GM21717 (cell line): ENCODE data around the gene SUMO3.

ENCODE experiments used
- ATAC-seq: cut with Tn5 transposase; IDR thresholded peaks from one replicate; pipeline ENCODE4 v1.9.1; 2021; ENCODE audit warnings: mild to moderate bottlenecking, moderate library complexity; ENCODE audit not compliant: unreplicated experiment

The SUMO3 gene

DNA sequence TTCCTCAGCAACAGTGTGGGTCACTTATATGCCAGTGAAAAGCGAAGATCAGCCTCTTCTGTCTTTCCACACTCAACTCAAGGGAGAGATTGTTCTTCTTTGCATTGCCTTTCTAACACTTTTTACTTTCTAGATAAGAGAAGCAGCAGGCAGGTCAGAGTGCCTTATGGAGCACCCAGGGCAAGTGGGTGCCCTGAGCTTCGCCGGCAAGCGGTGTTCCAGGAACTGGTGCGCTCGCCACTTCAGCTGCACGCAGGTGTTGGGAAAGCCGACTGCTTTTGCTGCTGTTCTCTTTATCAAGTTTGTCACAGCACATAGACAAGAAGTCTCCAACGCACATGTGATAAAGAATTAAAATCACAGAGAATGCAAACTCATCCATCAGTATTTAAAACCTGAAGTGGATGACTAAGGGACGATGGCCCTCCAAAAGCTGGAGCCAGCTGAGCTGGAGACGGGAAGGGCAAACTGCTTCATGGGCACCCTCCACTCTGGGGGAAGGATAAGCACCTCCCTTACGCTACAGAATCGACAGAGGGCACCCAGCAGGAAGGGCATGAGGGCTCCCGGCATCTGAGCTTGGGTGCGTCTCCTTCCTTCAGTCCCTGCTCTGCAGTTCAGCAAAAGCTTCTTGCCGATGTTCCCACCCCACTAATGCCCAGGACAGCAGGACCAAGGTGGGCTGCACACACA is 36.9 kb downstream of the SUMO3 start:
- ATAC-seq: no peak

DNA sequence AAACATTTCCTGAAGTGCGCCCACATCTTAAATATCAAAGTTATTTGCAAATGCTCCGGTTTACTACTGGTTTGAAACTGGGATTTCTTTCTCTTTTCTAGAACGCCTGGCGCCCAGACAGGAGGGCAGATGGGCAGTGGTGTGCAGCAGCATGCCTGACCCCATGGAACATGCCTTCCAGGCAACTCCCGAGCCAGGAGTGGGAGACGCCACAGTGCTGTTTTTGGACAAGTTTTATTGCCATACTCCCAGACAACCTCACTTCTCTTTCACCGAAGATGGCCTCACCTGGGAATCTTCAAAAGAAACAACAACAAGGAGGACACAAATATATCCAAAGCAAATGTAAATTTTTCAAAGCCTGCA is 37.7 kb downstream of the SUMO3 start:
- ATAC-seq: no peak

DNA sequence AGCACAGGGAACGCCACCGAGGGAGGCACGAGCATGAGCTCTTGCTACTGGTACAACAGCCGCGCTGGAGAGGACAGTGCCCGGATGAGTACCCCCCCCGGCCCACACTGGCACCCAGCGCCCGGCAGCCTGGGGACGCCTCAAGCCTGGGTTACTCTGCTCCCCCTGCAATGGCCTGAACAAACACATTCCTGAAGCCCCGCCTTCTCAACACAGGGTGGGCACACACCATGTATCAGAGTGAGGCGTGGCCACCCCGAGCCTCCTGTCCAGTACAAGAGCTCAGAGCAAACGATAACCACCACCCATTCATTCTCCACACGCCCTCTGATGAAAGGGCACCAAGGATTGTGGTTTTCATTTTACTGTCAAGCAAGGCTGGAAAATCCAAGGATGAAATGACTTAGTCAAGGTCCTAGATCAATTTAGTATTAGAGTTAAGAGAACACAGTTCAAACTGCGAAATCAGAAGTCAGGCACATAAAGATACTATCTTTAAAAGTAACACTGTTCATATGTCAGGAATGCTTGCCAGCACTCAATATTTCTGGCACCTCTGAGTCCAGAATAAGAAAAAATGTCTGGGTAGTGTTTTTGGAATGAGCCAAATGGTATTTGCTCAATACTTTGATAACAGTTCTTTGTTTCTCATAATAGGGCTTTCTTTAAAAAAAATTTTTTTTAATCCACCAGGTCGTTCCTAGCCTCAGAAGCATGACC is 38.3 kb downstream of the SUMO3 start:
- ATAC-seq: no peak

DNA sequence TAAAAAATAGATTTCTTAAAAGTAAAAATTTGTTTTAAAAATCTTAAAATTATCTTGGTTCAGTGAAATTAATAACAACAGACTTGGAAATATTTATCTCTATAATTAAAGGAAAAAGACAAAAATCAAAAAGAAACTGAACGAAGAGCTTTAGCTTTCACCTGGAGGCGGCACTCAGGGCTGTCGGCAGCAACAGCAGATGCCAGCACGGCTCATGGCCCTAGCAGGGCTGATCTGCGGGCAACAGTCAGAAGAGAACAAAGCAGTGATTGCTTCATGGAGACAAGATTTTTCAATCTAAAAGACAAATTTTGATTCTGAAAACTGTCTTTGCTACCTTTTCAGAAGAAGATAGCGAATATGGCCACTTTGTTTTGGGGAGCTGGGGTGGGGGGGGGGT is 38.9 kb downstream of the SUMO3 start:
- ATAC-seq: no peak

DNA sequence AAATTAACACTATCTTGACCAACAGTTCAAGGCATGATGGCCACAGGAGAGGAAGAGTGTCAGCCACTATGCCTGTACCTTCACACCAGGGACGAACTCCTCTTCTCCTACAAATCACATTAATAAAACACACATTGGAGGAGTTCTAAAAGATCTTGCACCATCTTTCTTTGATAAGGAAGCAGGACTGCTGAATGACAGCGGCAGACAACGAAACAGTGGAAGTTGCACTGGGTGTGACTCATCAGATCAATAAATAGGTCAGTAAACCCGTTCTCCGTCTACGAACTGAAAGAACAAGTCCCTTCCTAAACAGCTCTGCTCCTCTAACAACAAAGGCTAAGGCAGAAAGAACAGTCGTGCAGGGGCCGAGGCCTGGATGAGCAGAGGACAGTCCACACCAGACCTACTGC is 39.4 kb downstream of the SUMO3 start:
- ATAC-seq: no peak

DNA sequence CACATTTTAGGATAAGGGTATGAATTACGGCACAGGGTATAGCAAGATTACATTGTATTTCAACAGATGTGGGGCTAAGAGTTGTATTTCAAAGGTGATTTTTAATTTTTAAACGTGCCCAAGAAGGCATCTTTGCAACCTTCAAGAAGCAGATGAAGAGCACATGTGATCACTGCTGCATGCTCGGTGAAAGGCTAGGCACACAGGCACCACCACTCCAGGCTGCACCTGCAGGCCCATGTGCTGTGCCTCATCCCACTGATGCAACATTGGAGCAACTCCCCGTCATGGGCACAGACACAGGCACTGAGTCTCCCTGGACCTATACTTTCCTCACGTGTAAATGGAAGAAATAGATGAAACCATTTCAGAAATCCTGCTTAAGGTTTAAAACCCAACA is 39.8 kb downstream of the SUMO3 start:
- ATAC-seq: no peak

DNA sequence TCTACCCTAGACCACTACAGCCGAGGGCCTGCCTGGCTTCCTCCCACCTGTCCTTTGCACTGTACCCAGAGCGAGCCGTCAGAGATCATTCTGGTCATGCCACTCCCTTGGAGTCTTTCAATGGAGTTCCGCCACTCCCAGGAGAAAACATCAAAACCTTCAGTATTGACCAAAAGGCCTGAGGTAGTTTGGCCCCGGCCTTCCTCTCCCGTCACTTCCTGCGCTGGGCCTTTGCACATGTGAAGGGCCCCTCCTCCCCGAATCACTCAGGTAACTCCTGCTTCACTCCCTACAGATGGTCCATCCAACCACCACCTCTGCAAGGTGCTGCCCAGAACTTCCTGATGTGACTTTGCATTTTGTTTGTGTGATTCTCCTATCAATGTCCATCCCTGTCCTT is 42.9 kb downstream of the SUMO3 start:
- no peak for ATAC-seq

DNA sequence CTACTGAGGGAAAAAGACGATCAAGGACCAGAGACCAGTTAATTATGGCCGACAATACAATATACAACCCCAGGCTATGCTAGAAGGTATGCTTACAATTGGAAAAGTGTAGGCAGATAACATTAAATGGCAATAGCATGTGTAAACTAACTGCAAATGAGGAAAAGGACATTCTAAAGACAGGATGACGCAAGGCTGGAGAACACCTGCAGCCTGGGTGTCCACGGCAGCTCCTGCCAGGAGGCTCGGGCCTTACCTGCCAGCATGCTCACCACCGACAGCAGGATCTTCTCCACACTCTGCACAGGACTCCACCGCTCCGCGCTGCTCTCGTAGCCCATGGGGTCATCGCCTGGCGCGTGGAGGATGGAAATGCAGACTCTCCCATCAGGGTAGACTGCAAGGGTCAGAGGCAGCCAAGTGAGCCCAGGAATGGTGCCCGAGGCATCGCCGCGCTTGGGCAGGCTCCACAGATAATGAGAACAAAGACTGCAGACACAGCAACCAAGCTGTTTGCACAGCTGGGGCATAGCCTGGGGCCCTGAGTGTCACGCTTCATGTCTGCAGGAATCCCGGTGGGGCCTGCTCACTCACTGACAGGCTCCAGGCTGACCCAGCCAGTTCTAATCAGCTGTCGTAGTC is 44.5 kb downstream of the SUMO3 start:
- ATAC-seq: no peak

DNA sequence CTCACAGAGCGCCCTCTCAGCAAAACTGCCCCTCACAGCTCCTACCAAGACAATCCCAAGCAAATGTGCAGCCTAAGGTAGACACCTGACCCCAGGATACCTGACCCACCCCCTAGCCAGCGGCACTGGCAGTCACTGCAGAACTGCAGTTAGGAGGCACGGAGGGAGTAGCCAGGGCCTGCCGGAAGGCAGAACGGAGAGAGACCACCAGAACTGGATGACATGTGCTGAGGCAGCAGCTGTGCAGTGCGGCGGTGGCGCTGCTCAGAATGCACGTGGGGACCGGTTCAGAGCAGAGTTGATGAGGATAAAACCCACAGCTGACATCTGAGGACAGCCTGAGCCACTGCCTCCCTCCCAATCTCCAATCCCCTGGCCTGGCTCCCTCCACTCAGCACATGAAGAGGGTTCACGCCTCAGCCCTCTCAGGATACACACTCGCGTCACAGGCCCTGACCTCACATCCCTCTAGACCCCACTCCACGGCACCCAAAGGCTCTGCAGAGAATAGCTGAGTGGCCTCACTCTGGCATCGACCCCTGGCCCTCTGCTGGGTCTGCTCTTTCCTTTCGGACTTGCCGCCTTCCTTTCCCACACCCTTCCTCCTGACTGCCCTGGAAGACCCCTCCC is 45.9 kb downstream of the SUMO3 start:
- no peak for ATAC-seq

DNA sequence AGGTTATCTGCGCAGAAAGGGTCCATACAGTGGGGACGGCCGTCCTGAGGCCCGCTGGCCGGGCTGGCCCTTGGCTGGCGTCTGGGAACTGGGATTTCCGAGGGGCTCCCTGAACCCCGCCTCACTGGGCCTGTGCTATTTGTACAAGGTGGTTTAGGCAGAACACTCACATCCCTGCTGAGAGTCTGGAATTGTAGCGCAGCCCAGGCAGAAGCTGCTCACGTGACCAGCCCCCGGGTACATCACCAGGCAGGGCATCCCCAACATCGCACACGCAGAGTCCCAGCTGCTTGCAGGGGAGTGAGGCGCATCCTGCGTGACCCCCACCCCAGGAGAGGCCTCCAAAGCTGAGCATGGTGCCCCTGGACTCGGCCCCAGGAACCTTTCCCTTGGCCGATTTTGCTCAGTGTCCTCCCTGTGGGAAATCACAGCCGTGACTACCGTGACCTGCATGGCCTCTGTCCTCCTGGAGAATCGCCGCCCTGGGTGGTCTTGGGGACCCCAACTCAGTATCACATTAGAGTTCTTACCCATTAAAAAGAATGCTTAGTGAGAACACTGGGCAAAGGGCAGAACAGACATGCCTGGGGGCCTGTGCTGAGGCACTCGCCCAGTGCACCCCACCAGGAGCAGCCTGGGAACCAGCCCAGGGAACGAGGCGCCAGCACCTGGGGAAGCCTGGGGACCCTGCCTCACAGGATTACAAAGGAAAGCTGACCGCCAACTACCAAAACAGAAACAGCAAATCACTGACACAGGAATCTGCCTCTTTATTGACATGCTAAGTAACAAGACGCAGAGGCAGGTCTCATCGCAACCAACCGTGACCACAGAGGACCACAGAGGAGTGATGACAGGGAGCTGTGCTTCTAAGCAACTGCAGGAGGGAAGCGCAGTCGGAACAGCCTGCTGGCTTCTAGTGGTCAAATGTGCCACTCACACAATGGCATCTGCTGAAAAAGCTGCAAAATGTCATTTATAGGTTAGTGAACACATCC is 49.7 kb downstream of the SUMO3 start:
- no peak for ATAC-seq

DNA sequence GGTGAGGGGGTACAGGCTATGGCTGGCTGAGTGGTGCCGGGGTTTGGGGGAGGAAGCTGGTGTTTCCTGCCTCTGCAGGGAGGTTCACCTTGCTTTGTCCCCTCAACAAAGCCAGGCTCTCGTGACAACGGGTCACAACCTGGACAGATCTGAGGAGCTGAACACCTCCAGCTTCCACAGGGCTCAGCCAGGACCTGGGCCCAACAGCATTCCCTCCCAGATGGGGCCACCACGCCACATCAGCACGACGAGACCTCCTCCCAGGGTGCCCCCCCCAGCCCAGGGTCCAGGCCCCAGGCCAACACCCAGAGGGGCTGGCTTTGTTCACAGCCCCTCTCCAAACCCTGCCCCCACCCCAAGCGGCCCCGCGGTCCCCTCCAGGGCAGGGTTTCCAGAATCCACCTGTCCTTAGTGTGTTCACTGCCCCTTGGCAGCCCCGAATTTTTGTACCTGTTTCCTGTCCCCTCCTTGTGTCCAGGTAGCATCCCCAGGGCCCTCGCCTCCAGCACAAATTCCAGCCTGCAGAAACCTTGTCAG is 51.0 kb downstream of the SUMO3 start:
- no peak for ATAC-seq

DNA sequence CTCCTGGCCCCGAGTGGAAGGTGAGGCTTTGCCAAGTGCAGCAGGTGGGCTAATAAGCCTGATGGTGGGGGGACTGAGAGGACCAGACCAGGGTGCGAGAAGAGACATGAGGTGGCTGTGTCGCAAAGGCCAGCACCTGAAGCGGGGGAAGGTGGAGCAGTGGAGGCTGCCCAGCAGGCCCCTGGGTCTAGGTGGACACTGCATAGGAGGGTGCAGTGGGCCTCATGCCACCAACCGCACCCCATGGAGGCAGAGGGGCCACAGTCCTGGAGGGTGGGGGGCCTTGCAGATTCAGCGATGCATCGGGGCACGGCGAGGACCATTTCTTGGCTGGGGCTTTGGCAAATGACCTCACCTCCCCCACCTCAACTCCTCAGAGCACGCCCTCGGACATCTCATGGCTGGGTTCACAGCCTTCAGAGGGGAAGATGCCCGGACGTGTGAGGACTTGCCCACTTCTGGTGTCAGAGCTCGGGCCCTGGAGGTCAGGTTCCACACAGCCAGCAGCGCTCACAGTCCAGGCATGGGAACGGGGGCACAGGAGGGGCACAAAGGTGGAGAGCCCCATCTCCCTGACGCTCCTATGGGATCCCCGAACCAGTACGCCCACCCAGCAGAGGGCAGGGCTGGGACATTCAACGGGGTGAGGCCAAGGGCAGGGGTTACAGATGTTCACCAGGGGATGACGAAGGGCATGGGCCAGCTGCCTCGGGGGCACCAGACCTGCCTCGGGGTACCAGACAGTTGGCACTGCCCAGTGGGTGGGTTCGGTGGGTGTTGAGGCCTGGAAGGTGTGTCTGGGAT is 51.6 kb downstream of the SUMO3 start:
- ATAC-seq: no peak

DNA sequence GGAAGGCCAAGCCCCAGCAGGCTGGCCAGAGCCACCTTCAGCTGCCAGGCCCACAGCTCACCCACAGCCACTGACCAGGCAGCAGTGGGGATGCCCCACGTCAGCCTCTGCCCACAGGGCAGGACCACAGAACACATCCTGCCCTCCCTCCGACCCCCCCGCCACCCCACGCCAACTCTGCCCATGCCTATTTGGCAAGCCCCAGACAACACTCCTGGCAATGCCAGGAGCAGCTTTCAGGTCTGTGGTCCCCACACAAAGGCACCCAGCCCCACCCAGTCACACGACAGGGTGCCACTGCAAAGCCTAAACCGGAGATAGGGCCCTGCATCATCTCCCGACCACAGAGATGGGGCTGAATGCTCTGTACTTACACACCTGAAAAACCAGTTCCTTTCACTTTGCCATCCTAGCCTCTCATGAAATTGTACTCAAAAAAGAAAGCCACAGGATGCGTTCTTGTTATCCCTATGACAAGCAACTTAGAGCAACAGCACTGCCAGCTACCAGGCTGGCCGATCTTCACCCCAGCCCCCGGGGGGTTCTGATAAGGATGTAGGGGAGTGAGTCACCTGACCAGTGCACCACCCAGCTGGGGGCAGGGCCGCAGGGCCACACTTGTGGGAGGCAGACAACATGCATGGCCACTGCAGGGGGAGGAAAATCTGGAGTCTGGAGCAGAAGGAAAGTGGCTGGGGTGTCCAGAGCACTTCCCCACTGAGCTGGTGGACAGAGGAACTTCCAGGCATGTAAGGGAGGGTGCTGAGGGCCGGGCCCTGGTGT is 52.4 kb downstream of the SUMO3 start:
- ATAC-seq: no peak

DNA sequence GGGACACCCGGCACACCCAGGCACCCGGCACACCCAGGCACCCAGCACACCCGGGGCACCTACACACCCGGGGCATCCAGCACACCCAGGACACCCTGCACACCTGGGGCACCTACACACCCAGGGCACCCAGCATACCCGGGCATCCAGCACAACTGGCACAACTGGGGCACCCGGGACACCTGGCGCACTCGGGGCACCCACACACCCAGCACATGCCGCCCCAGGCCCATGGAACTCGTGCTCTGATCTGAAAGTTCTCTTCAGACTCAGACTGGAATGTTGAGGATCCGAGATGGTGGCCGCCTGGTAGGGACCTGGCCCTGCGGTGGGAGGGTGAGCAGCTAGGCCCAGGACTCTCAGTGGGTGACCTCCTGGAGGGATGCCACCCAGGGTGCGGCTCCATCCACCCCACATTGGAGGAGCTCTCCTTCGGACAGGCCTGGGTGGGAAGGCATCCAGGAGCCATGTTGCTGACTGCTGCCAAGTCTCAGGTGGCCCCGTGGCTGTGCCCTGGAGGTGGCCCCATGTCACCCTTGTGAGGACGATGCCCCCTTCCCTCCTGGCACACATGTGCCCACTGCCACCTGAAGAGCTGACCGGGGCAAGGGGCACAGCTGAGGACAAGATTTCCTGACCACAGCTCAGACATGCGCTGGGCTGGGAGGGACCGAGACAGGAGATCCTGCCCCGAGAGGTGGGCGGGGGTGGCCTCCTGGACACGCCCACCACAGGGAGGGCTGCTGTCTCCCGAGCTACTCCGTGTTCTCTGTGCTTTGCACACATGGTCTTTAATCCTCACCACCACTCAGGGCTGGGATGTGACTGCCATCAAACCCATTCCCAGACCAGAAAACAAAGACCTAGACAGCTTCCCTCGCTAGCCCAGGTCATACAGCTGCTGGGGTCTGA is 53.3 kb downstream of the SUMO3 start:
- ATAC-seq: no peak

DNA sequence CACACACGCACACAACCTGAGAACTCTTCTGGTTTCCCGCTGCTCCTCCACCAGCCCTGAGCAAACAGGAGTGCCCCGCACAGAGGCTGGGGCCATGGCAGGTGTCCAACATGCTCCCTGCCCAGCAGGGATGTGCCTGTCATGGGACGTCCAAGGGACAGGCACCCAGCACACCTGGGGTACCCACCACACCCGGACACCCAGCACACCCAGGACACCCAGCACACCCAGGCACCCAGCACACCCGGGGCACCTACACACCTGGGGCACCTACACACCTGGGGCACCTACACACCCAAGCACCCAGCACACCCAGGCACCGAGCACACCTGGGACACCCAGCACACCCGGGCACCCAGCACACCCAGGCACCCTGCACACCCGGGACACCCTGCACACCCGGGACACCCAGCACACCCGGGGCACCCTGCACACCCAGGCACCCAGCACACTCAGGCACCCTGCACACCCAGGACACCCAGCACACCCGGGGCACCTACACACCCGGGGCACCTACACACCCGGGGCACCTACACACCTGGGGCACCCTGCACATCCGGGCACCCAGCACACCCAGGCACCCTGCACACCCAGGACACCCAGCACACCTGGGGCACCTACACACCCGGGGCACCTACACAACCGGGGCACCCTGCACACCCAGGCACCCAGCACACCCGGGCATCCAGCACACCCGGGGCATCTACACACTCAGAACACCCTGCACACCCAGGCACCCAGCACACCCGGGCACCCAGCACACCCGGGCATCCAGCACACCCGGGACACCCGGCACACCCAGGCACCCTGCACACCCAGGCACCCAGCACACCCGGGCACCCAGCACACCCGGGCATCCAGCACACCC is 54.2 kb downstream of the SUMO3 start:
- no peak for ATAC-seq

DNA sequence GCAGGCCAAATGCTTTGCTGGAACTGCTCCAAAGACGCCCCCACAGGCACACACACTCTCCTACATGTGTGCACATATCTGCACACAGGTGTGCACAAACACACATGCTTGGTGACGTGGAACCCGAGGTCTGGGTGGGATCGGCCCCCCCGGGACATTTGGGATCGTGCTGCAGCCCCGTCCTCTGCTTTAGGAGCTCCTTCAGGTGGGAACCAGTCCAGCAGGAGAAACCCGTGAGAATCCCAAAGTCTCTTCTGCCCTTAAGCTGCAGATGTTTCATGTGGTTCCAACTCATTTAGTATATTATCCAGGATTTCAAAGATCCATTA is 54.8 kb downstream of the SUMO3 start:
- no peak for ATAC-seq
